GM08714 (cell line): ENCODE data around the gene CCDC51.

Source experiments
- H3K4me3 ChIP-seq: fragments of 200-500 bp; sonication (Bioruptor generic); 2 replicates; pipeline ENCODE4 v1.5.1; 2014; ENCODE audit warnings: mild to moderate bottlenecking, low read length, inconsistent platforms
- ZNF274 ChIP-seq: IDR thresholded peaks from 2 replicates; pipeline ENCODE4 v1.6.1; 2012; ENCODE audit warnings: mild to moderate bottlenecking, low read depth, low read length

CCDC51 gene

DNA sequence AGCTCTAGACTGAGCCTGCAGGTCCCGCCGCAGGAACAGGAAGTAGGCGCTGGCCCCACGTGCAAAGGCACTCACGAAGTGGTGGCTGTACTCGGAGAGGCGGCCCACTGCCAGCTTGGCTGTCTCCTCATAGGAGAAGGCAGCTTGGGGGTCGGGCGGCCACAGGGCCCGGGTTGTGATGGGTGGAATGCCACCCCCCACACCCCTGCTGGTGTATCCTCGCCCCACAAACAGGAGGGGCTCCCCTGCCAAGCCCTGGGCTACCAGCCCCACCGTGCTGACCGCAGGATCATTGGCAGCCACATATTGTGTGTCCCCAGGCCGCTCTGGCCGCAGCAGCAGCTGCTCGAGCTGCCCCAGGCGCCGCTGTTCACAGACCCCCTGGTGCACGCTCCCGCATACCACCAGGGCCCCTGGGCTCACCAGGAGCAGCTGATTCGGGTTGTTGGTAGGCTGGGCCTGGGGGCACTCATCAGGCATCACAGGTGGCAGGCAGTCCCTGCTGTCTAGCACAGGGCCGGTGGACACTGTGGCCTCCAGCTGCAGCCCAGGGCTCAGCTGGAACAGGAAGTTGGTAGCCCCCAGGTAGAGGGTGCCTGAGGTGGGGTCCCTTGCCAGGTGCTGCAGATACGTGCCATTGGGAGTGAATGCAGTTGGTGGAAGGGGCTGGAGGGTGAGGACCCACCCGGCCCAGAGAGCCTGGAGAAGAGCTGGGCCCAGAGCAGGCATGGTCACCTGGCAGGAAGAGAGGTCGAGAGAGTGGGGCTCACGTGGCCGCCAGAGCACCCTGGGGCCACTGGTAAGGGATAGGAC, 15.8 kb downstream of the CCDC51 start:
- no peak overlapping the region for H3K4me3 ChIP-seq
- no peak for TF ChIP-seq ZNF274

DNA sequence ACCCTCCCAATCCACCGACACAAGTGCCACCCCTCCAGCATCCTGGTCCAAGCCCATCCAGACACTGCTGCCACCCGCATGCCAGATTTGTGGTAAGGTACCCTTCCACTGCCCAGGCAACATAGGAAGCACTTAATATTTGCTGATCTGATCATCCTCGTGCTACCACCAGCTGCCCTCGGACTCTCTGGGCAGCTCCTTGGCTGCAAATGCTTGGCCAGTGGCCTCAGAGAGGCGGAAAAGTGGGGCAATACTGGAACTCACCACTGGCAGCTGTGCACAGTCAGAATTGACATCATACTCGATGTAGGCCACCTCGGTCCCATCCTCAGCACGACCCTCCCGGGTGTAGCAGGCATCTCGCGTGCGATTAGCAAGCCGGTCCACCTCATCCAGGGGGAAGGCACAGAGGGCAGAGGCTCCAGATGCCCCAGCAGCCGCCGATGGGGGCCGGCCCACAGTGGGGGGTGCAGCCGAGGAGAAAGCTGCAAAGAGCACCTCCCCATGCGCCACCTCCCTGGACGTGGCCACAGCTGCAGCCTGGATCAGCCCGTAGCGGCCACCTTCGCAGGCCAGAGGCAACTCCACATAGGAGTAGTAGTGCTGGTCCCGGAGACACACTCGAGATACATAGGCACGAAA, 16.6 kb downstream of the CCDC51 start:
- TF ChIP-seq ZNF274: no peak
- no peak overlapping the region for H3K4me3 ChIP-seq

DNA sequence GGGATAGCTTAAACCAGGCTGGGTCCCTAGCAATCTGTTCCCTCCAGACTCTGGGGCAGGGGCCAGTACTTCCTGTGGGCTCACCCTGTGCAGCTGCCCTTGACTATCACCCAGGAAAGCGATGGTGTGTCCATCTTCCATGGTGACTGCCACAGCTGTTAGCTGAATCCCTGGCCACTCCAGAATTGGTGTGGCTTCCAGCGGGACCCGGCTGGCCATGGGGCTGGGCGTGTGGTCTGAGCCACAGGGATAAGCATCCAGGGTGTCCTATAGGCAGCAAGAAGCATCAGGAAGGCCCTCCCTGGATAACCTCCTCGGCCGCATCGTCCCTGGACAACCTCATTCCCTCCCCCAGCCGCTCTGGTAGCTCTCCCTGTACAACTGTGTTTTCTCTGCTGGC, 17.2 kb downstream of the CCDC51 start:
- no peak for TF ChIP-seq ZNF274
- no peak overlapping the region for H3K4me3 ChIP-seq

DNA sequence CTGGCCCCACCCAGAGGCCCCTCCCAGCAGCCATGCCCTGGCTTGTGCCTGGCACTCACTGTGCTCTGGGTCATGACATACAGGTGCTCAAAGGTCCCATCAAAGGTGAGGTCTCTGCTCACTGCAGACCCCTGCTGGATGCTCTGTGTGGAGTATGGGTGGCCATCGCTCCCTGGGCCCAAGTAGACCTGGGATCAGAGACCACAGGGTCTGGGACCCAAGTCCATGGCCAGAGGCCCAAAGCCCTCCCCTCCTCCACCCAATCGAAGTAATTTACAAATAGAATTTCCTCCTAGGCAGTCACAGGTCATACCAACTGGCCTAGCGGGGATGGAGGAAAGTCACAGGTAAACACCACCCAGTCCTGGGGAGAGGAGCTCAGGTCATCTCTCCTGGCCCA, 17.6 kb downstream of the CCDC51 start:
- no peak overlapping the region for H3K4me3 ChIP-seq
- TF ChIP-seq ZNF274: no peak

DNA sequence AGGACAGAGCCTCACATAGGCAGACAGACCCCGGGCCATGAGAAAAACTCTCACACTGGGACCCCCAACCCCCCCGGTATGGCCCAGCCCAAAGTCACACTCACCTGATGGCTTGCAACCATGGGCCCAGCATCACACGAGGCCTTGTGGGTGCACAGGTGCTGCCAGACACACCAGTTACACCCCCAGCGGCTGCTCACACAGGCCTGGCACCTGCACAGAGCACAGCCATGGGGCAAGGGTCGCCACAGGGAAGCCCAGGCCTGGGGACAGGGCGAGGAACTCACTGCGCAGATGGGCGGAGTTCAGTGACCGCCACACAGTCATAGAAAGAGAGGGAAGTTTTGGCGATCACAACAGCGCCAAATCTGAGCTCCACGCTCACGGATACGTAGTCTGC, 19.4 kb downstream of the CCDC51 start:
- TF ChIP-seq ZNF274: no peak
- H3K4me3 ChIP-seq: no peak overlapping the region

DNA sequence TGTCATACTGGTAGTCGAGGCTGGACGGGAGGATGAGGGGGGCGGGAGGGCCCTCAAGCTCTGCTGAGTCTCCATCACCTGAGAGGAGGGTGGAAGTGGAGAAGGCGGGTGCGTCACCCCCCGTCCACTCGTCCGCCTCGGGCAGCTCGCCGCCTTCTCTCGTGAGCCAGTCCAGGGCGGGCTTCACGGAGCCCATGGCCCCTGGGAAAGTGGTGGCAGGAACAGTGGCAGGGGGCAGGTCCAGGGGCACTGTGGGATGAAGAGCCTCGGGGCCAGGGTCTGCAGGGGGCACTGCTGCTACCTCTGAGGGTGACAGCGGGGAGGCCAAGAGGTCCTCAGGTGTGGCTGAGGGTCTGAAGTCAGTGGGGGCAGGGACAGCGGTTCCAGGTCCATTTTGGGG, 20.3 kb downstream of the CCDC51 start:
- no peak for TF ChIP-seq ZNF274
- no peak overlapping the region for H3K4me3 ChIP-seq

DNA sequence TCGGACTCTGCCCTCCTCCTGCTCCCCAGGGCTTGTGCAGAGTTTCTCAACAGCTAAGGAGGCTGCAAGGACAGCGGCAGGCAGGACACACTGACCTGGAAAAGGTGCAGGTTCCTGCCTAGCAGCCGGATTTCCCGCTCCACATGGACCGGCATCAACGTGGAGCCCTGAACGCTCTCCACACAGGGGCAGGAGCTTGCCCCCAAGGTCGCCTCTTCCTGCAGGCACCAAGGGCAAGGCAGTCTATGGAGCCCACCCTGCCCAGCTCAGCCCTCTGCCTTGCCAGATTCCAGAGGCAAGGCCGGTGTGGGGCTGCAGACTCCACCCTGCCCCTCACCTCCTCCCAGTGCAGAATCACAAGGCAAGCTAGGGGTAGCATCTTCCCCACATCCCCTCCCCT, 20.8 kb downstream of the CCDC51 start:
- no peak for TF ChIP-seq ZNF274
- H3K4me3 ChIP-seq: no peak overlapping the region

DNA sequence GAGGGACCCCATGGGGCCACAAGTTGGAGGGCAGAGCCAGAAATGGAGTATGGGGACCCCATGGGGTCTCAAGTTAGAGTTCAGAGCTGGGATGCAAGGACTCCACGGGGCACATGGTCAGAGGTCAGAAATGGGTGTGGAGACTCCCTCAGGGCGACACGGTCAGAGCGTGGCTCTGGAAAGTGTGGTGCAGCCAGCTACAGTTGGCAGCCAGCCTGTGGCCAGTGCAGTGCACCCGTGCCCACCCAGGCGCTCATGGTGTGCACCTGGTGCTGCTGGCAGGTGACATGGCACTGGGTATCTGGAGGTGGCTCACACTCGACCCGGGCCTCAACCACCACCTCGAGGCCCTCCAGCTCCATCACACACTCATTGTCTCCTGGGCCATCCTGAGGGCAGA, 21.3 kb downstream of the CCDC51 start:
- H3K4me3 ChIP-seq: no peak overlapping the region
- no peak for TF ChIP-seq ZNF274

DNA sequence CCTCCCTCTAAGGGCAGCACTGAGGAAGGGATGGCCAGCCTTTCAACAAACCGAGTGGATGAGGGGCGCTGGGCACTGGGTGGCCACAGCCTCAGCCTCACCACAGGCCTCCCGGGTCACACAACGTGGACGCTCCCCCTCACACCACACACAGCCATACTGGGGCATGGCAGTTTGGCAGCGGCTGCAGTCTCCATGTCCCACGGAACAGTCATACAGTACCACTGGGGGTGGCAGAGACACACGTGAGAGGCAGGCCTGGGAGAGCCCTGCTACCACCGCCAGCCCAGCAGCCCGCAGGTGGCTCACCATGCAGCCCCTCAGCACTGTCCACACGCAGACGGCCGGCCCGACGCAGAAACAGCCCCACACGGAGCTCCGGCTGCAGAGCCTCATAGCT, 21.8 kb downstream of the CCDC51 start:
- no peak for TF ChIP-seq ZNF274
- H3K4me3 ChIP-seq: no peak overlapping the region

DNA sequence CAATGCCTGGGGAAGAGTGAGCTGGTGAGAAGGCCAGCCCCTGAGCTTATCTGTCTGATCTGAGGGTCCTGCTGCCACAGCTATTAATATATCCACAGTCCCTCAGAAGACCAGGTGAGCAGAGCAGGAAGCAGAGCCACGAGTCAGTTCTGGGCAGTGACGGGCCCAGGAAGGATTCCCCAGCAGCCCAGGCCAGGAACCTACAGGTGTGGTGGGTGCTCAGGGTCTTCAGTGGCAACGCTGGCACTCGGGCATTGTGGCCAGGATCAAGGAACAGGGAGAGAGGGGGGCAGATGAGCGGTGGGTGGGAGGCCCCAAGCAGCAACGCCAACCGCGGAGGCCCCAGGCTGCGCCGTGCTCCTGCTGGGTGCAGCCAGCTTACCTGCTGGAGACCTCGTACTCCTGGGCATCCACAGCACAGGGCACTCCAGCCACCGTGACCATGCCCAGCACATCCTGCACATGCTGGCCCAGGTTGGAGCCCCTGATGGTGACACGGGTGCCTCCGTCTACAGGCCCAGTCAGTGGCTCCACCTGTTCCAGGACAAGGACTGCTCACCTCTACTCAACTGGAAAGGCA, 22.3 kb downstream of the CCDC51 start:
- no peak for TF ChIP-seq ZNF274
- no peak overlapping the region for H3K4me3 ChIP-seq

DNA sequence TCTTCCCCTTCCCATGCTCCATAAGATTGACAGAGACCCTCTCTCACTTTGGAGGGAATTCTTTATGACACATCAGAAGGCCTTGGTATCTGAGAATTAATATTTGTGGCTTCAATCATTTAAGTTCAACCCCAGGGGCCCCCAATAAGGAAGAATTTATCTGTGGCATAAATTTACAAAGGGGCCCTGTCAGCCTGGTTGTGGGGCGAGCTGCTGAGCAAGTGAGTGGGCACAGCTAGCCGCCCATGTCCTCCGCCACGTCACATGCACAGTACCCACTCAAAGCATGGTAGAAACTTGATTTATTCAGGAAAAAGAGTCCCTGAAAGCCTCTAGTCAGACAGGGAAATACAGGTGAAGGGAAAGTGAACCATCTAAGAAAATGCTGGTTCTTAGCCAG, 23.4 kb downstream of the CCDC51 start:
- TF ChIP-seq ZNF274: no peak
- H3K4me3 ChIP-seq: no peak overlapping the region

DNA sequence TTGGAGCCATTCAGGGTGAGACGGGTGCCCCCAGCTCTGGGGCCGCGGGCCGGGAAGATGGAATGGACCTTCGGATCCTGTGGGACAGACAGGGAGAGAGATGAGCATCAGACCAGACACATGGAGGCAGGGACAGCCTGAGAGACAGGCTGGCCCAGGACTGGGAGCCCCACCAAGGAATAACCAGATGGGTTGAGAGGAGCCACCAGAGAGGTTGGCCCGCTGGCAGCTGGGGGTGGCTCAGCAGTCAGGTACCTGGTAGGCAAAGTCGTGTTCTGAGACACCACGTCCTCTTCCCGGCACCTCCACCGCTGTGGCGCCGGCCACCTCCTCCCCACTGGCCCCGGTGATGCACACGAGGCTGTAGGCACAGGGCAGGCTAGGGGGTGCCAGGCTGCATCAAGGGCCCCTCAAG, 23.8 kb downstream of the CCDC51 start:
- no peak for TF ChIP-seq ZNF274
- no peak overlapping the region for H3K4me3 ChIP-seq

DNA sequence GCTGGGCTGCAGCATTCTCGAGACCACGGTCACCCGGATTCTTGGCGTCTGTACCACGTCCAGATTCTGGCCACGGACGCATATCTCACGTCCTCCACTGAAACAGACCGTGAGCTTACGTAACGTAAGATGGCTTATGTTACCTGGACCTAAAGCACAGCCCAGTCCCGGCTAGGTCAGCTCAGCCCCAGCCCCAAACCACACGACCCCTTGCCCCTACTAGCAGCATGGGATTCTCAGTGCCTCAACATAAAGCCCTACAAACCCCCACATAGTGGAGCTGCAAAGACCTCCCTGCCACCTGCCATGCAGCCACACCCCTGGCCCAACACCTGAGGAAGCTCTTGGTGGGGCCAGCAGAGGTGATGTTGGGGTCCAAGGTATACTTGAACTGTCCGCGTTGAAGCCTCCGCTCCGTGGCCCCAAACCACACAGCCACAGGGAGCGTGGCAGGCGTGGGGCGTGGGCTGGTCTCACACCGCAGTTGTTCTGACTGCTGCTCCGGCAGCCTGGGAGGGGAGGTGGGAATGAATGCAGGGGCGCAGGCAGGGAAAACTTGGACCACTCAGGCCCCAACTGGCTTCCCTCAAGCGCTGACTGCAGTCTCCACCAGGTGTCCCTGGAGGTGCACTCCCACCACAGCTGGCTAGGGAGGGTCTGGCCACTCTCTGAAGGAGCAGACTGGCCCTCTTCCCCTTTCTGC, 24.5 kb downstream of the CCDC51 start:
- H3K4me3 ChIP-seq: no peak overlapping the region
- TF ChIP-seq ZNF274: no peak

DNA sequence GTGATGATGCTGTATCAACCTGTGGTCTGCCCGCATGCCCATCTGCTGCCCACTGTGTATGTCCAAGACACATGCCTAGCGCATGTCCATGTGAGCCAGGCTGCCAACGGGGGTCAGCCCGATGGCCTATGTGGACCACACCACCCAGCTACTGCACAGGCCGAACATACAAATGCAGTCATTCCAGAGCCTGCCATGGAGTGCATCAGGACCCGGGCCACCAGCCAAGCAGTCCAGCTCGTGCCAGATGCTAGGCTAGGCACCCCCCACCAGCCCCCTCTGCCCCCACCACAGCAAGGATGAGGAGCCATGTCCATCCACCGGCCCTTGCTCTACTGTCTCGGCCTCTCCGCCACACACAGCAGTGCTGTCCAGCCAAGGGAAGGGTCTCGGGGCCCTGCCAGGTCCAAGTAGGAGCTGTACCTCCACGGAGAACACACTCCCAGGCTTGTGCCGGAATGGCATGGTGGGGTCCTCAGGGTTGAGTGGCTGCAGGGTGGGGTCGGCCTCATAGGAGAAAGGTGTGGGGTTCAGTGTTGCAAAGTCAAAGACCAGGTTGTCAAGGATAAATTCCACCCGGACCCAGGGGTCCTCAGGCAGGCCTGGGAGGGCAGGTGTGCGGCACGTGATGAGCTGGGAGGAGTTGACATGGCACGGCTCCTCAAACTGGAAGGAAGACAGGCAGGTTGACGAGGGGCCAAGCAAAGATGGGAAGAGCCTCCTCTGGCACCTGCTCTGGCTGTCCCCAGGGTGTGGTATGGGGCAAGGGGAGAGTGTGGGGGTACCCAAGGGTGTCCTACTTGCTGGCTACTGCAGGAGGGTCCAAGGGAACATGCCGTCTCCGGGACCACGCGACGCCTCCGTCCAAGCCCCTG, 25.3 kb downstream of the CCDC51 start:
- TF ChIP-seq ZNF274: no peak
- H3K4me3 ChIP-seq: no peak overlapping the region

DNA sequence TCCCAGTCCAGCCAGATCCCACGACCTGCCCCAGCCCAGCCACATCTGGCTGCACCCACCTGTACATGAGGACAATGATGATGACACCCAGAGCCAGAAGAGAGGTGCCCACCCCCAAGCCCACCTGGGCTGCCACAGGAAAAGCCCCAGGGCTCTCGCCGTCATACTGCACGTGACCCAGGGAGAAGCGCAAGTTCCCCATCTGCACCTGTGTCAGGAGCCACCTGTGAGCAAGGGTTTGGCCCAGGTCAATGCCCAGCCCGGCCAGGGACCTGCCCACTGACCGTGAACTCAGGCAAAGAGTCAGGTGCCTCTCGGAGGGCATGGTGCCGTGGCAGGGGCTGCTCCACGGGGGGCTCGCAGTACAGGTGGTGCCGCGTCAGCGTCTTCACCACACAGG, 26.3 kb downstream of the CCDC51 start:
- H3K4me3 ChIP-seq: no peak overlapping the region
- no peak for TF ChIP-seq ZNF274
